Kidney epithelial cell (primary cell): ENCODE measurements around the gene CPSF4. TPM values are rescaled to one million over a fixed set of nuclear protein-coding genes. Genes with fewer than 3 reads are reported as not detected.

Experiments used
- DNase-seq: peaks from one replicate; pipeline ENCODE4 v3.0.0-alpha.2; 2010; ENCODE audit warnings: low read depth
- H3K27me3 ChIP-seq: 2 replicates; pipeline ENCODE4 v1.6.0; 2011; ENCODE audit warnings: low read length; ENCODE audit not compliant: control insufficient read depth, insufficient read depth
- H3K36me3 ChIP-seq: 2 replicates; pipeline ENCODE4 v1.5.1; 2011; ENCODE audit warnings: low read length; ENCODE audit not compliant: control insufficient read depth, insufficient read depth
- H3K4me3 ChIP-seq: 2 replicates; pipeline ENCODE4 v1.5.1; 2011; ENCODE audit warnings: low read depth, mild to moderate bottlenecking, control low read depth, low read length
- CTCF ChIP-seq: IDR thresholded peaks from 2 replicates; pipeline ENCODE4 v1.5.1; 2011; ENCODE audit warnings: mild to moderate bottlenecking, moderate library complexity, low read length, control low read depth, inconsistent platforms; ENCODE audit not compliant: insufficient read depth, poor library complexity, severe bottlenecking
- total RNA-seq: library from RNA; depleted of rRNA; stranded (reverse); fragments of >200 nt; gene quantifications from 2 replicates; pipeline ENCODE4 v1.2.3, GENCODE V29; 2015

Gene CPSF4
- total RNA-seq, 1 donor from 2014 or later, result 31.7 TPM

- no peak for DNase-seq
- no peak for TF ChIP-seq CTCF
- Histone ChIP-seq H3K36me3 (peaks cover 3% of the 10 kb centered on the region), H3K27me3 (no peaks in the 10 kb centered on the region), H3K4me3 (peak overlapping the region; percentile 80)
Measured at GRCh38 chr7:99465421-99465768, 26.7 kb downstream of the CPSF4 start.

GRCh38 chr7:99468336-99468918 is 29.7 kb downstream of the CPSF4 start:
- no peak overlapping the region for H3K4me3 ChIP-seq
- TF ChIP-seq CTCF, result no peak
- no peak for DNase-seq
- no peaks in the 10 kb centered on the region for H3K27me3 ChIP-seq
- H3K36me3 ChIP-seq, result peaks cover 1% of the 10 kb centered on the region

GRCh38 chr7:99469381-99470065 is 30.8 kb downstream of the CPSF4 start:
- Histone ChIP-seq H3K36me3 (no peaks in the 10 kb centered on the region), H3K4me3 (no peak overlapping the region), H3K27me3 (no peaks in the 10 kb centered on the region)
- TF ChIP-seq CTCF, result no peak
- DNase-seq, result no peak

GRCh38 chr7:99472561-99473314 is 34.0 kb downstream of the CPSF4 start, which contains the start of gene ZNF789:
ZNF789 (plus strand) TSS chr7:99472890; CDS start chr7:99476457, 3,567 bp downstream.
- TF ChIP-seq CTCF, result no peak
- DNase-seq, result peak; percentile 72
- no peaks in the 10 kb centered on the region for H3K27me3 ChIP-seq
- peak within 1 kb of the TSS; percentile 83 for H3K4me3 ChIP-seq
- H3K36me3 ChIP-seq, result no peaks in the 10 kb centered on the region

GRCh38 chr7:99473315-99473596 is 34.5 kb downstream of the CPSF4 start:
- H3K4me3 ChIP-seq, result peak overlapping the region; percentile 83
- no peaks in the 10 kb centered on the region for H3K27me3 ChIP-seq
- DNase-seq, result peak; percentile 70
- no peak for TF ChIP-seq CTCF
- no peaks in the 10 kb centered on the region for H3K36me3 ChIP-seq

GRCh38 chr7:99476107-99476506 is 37.4 kb downstream of the CPSF4 start:
- DNase-seq, result no peak
- no peak for TF ChIP-seq CTCF
- Histone ChIP-seq H3K27me3 (no peaks in the 10 kb centered on the region), H3K4me3 (no peak overlapping the region), H3K36me3 (no peaks in the 10 kb centered on the region)
